Ramos (cell line): ENCODE measurements around the gene UFL1.
"Not testable (repeated sequence)": the region's sequence is repeated elsewhere in the genome, so short reads cannot be mapped to it uniquely, and the experiment has no call there.

Experiments
- in situ Hi-C: fragments of 300-500 bp; cut with MboI; formaldehyde crosslinking; loops from one replicate; pipeline ENCODE4 v1.14.3; 2022; ENCODE audit warnings: low sequenced_read_pairs; ENCODE audit not compliant: unreplicated experiment

Gene UFL1

DNA sequence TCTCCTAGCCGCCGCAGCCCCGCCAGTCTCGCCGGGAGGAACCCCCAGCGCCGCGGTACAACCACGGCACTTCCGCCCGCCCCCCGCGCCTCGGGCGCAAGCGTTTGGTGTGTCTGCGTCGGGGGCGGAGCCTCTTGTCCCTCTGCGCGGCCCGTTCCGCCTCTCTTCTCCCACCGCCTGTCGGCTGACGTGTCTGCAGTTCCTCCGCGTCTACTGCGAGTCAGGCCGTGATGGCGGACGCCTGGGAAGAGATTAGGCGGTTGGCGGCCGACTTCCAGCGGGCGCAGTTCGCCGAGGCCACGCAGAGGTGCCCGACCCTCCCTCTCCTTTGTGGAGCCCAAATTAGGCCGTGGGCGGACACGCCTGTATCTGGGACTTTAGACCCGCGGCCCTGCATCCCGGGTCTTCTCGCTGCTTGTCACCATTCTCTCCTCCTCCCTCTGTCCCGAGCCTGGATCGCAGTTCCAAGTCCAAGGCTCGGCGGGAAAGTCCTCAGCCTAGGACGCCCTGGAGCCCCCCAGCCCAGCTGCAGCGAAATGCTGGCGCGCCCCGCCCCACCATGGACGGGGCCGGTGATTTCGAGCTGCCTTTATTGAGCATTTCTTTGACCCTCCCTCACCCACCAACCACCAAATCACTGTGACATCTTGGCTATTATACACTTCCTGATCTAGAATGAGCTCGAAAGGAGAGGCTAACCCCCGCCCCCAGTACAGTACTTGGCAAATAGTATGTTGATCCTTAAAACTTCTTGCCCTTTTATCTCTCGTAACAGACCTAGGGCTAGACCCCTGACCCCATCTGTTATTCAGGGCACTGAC is at the start of gene UFL1:
Gene UFL1 (plus strand): TSS at position 163 of the 821 bp plus-strand sequence. CDS start 68 bp downstream, at position 231.
- in situ Hi-C loops = no loop called here

GRCh38 chr6:96472291-96472690 is 49.3 kb upstream of the UFL1 start:
- in situ Hi-C loops = loop anchor here (25.0 kb wide), 1 partner anchor 110 kb away; no protein-coding TSS in a partner anchor

GRCh38 chr6:96478695-96479094 is 42.9 kb upstream of the UFL1 start:
- in situ Hi-C loops = no loop called here

GRCh38 chr6:96491926-96492325 is 29.7 kb upstream of the UFL1 start:
- in situ Hi-C loops = no loop called here

GRCh38 chr6:96499781-96500180 is 21.8 kb upstream of the UFL1 start:
- in situ Hi-C loops = no loop called here

DNA sequence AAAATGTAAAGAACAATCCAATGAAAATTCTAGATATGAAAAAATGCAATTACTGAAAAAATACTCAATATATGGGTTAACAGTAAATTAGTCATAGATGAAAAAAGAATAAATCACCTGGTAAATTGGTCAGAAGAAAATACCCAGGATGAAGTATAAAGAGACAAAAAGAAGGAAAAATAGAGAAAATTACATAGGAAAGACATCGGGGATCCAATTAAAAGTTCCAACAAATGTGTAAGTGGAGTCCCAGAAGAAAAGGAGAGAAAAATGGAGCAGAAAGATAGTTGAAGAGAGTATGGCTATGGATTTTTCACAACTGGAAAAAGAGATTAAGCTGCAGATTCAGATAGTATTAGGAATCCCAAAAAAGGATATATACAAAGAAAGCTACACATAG is 18.7 kb upstream of the UFL1 start:
- in situ Hi-C loops = no loop called here

- in situ Hi-C loops = no loop called here
These were observed 16.2 kb upstream of the UFL1 start for GRCh38 chr6:96505363-96505762.

- in situ Hi-C loops = no loop called here
These were observed 12.3 kb upstream of the UFL1 start for GRCh38 chr6:96509281-96509680.

DNA sequence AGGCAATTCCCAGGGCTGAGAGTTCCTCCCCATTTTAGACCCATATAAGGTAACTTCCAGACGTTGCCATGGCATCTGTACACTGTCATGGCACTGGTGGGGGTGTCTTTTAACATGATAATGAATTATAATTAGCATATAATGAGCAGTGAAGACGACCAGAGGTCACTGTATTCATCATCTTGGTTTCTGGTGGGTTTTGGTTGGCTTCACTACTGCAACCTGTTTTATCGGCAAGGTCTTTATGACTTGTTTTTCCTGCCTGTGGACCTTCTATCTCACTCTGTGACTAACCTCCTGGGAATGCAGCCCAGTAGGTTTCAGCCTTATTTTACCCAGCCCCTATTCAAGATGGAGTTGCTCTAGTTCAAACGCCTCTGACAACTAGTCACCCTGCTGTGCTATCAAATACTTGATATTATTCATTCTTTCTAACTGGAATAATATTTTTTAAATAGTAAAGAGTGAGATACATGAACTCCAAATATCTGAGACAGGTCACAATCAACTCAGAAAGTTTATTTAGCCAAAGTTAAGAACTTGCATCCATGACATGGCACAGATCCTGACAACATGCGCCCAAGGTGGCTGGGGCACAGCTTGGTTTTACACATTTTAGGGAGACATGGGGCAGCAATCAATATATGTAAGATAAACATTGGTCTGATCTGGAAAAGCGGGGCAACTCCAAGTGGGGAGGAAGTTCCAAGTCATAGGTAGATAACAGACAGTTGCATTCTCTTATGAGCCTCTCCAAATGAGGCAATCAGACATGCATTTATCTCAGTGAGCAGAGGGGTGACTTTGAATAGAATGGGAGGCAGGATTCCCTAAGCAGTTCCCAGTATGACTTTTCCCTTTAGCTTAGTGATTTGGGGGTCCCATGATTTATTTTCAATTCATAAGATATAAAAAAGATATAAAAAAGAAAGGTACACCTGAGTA is 1.2 kb upstream of the UFL1 start:
- in situ Hi-C loops = no loop called here

DNA sequence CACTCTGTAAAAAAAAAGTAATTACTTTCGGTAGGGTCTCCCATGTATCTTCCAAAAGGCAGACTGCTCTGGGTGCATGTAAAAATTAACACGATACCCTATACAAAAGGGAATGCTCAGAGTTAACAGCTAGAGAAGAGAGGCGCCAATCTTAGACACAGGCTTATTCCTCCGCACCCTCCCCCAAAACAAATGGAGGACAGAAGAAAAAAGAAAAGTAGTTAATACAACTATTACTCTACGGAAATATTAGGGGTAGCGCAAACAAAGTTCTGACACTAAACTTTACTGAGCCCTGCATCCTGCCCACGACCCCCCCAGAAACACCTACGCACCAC is 331 bp upstream of the UFL1 start:
- in situ Hi-C loops = no loop called here

- in situ Hi-C loops = no loop called here
These were observed 931 bp downstream of the UFL1 start for GRCh38 chr6:96522465-96523009.

- in situ Hi-C loops = loop anchor here (25.0 kb wide), 1 partner anchor 359 kb away; the partner anchor contains the start of gene NDUFAF4
These were observed 6.6 kb downstream of the UFL1 start for GRCh38 chr6:96528193-96528592.

DNA sequence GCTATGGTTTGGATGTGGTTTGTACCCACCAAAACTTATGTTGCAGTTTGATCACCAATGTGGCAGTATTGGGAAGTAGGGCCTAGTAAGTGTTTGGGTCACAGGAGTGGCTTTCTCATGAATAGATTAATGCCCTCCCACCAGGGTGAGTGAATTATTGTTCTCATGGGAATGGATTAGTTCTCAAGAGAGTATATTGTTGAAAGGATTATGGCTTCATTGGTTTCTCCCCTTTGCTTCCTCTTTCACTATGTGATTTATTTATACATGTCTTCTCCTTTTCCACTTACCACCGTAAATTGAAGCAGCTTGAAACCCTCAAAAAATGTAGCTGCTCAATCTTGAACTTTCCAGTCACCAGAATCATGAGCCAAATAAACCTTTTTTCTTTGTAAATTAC is 10.8 kb downstream of the UFL1 start:
- in situ Hi-C loops = loop anchor here (10.0 to 25.0 kb wide), 2 partner anchors 355 to 522 kb away; partner anchors contain the start of gene NDUFAF4

DNA sequence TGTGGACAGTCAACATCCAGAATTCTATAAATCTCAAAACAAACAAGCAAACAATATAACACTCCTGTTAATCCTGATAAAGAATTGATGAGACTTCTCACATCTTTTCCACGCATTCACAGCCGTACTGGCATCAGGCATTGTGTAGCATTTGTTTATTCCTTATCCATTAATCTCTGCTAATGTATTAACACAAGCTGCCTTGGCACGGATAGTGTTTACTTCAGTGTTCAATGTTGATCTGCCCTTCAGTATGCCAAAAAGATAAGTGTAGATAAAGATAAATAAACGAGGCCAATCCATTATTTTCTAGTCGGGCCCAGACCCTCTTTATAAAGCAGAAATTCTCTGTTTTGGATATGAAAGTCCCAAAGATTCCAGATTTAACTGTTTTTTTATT is 16.1 kb downstream of the UFL1 start:
- in situ Hi-C loops = loop anchor here (10.0 to 25.0 kb wide), 2 partner anchors 350 to 517 kb away; partner anchors contain the start of gene NDUFAF4

- in situ Hi-C loops = loop anchor here (25.0 kb wide), 1 partner anchor 345 kb away; the partner anchor contains the start of gene NDUFAF4
These were observed 21.1 kb downstream of the UFL1 start for GRCh38 chr6:96542702-96543101.

DNA sequence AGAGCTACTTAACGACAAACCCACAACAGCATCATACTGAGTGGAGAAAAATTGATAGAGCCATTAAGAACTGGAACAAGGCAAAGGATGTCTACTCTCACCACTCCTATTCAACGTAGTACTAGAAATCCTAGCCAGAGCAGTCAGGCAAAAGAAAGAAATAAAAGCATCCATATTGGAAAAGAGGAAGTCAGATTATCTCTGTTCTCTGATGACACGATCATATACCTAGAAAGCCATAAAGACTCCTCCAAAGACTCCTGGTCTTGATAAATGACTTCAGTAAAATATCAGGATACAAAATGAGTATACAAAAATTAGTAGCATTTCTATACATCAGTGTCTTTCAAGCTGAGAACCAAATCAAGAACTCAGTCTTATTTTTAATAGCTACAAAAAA is 24.3 kb downstream of the UFL1 start:
- in situ Hi-C loops = loop anchor here (25.0 kb wide), 1 partner anchor 341 kb away; the partner anchor contains the start of gene NDUFAF4

- in situ Hi-C loops = loop anchor here (25.0 kb wide), 1 partner anchor 340 kb away; the partner anchor contains the start of gene NDUFAF4
These were observed 26.0 kb downstream of the UFL1 start for GRCh38 chr6:96547654-96548053.

- in situ Hi-C loops = no loop called here
These were observed 33.0 kb downstream of the UFL1 start for GRCh38 chr6:96554558-96554957.

DNA sequence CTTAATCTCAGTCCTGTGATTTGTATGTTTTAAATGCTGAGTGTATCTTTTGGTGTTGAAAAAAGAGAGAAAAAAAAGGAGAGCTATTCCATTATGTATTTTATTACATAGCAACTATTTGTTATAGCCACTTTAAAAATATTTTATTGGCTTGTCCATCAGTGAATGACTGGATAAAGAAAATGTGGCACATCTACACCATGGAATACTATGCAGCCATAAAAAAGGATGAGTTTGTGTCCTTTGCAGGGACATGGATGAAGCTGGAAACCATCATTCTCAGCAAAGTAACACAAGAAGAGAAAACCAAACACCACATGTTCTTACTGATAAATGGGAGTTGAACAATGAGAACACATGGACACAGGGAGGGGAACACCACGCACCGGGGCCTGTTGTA is 38.1 kb downstream of the UFL1 start:
- in situ Hi-C loops = not testable (repeated sequence)

- in situ Hi-C loops = no loop called here
These were observed 41.3 kb downstream of the UFL1 start, which contains the start of gene FHL5 for GRCh38 chr6:96562886-96563285. Gene FHL5, plus strand, starts transcription at chr6:96563128. Its CDS starts 40,486 bp downstream, at chr6:96603614.
